Mammary epithelial cell (primary cell): ENCODE data around the gene FAM78A.

Experiments
- EZH2 ChIP-seq: IDR thresholded peaks from 2 replicates; pipeline ENCODE4 v1.6.1; 2012; ENCODE audit warnings: low read length, inconsistent platforms, borderline replicate concordance
- TF ChIP-seq, protein P1 (sequence below), 2 donors: IDR thresholded peaks in 1 of 2; conservative IDR thresholded peaks in 1 of 2; 2 replicates each; pipeline ENCODE4 v1.5.1; 2011 to 2012; ENCODE audit warnings: inconsistent platforms in 2 of 2, low read length in 2 of 2, mild to moderate bottlenecking in 2 of 2, control low read depth in 1 of 2, low read depth in 1 of 2; ENCODE audit not compliant: insufficient read depth in 1 of 2; ENCODE audit errors: extremely low read depth in 1 of 2

- TF ChIP-seq, protein P1, sequence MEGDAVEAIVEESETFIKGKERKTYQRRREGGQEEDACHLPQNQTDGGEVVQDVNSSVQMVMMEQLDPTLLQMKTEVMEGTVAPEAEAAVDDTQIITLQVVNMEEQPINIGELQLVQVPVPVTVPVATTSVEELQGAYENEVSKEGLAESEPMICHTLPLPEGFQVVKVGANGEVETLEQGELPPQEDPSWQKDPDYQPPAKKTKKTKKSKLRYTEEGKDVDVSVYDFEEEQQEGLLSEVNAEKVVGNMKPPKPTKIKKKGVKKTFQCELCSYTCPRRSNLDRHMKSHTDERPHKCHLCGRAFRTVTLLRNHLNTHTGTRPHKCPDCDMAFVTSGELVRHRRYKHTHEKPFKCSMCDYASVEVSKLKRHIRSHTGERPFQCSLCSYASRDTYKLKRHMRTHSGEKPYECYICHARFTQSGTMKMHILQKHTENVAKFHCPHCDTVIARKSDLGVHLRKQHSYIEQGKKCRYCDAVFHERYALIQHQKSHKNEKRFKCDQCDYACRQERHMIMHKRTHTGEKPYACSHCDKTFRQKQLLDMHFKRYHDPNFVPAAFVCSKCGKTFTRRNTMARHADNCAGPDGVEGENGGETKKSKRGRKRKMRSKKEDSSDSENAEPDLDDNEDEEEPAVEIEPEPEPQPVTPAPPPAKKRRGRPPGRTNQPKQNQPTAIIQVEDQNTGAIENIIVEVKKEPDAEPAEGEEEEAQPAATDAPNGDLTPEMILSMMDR (conservative IDR thresholded peaks at IDR 0.05 in 1 of 2, IDR thresholded peaks at IDR 0.05 in 1 of 2; ENCODE audit: extremely low read depth in 1 of 2, insufficient read depth in 1 of 2, low read depth in 1 of 2, low read length in 2 of 2), result no peak
- no peak for TF ChIP-seq EZH2
These were observed 5.0 kb upstream of the FAM78A start for GRCh38 chr9:131281119-131281965.
